Left renal pelvis (tissue), 4 donors: Measurements from ENCODE around the gene PLXNA1. TPM values are rescaled to one million over a fixed set of nuclear protein-coding genes. Genes with fewer than 3 reads are reported as not detected.

Experiments
- DNase-seq, 4 donors: peaks; one replicate each; pipeline ENCODE4 v3.0.0-alpha.2; 2013; ENCODE audit warnings: low read depth in 4 of 4, low spot score in 3 of 4
- polyA plus RNA-seq, 4 donors: library from polyadenylated mRNA; unstranded; fragments of 120-200 nt; gene quantifications; one replicate each; pipeline ENCODE4 v1.2.1, GENCODE V29; 2013; ENCODE audit not compliant: insufficient read length in 4 of 4

PLXNA1 gene
- polyA plus RNA-seq, 4 donors = 27.4 to 36.6 (median 28.1) TPM

DNA sequence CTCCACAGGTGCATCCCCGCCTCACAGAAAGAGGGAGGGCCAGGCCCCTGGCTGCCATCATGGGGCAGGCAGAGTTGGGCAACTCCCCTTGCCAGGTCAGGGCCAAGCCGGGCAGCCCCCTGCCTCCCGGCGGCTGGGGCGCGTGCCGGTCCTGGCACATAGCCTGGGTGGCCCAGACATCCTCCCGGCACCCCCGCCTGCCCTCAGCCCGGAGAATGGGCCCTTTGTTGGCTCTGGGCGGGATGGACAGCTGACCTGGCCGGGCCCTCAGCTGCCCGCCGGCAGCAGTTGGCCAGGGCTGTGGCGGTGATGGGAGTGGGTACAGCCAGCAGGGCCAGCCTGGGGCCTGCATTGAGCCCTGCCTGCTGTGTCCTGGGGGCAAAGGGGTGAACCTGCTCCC, 16.5 kb downstream of the PLXNA1 start:
- DNase-seq = no peak

- DNase-seq = no peak
These were observed 17.2 kb downstream of the PLXNA1 start for GRCh38 chr3:127000119-127000518.

GRCh38 chr3:127000761-127001160, 17.8 kb downstream of the PLXNA1 start:
- DNase-seq = no peak

DNA sequence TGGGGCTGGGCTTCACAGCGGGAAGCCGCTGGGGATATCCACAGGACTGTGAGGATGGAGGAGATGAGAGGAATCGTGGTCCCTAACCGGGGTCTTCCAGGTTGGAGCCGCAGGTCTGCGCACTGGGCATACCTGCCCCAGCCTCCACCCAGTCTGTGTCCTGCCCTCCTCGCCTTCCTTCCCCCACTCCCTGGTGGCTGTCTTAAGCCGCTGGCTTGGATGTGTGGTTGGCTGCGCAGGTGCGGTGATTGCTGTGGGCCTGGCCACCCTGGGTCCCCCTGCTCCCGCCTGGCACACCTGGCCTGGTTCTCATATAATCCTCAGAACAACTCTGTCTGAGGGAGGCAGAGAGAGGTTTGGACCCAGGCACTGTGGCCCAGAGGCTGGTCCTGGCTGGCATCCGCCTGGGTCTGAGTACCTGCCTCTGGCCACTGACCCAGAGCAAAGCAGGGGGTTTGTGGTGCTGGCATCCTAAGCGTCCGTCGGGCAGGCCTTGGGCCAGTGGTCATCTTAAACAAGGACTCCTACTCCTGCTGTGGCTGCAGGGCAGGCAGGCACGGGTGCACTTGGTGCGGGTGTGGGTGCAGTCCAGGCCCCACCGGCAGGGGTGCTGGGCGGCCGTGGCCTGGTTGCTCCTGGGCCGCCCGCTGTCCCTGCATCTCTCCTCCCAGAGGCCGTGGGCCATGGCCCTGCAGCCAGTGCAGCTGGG, 18.7 kb downstream of the PLXNA1 start:
- no peak for DNase-seq

DNA sequence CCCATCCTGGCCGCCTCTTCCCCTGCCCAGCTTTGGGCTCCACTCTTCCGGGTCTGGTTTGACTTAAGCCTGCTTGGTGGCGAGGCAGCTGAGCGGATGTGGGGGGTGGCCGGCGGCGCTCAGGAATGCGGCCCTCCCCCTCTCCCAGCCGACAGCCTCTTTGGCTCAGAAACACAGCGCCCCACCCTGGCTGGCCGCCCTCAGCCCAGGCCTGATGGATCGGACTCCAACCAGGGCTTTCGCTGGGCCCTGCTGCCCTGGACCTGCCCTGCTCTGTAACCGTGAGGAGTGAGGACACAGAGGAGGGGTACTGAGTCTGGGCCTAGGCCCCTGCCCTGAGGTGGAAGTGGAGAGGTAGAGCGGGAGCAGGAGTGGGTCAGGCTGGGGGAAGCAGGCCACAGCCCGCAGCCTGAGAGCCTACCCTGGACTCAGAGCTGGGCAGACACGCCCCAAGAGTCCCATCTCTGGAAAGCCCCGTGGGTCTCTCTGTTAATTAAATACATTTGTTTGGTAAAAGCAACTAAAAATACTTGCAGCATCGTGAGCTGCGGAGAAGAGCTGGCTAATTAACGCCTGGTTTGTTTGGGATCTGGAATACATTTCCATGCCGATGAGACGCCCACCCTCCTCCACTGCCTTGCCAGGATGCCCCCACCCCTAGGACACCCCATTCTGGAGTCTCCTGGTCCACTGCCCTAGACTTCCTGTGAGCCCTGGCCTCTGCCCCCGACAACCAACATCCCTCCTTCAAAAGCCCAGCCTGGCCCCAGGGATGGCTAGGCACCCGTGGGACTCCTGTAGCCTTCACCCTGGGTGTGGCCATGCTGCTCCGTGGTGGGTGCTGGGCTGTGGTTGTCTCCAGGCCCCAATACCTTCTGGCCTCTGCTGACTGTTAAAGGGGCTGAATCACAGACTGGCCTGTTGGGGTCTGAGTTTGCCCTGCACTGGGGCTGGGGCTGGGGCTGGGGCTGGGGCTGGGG, 19.6 kb downstream of the PLXNA1 start:
- DNase-seq = peak; percentile 63 to 73 (median 70)

DNA sequence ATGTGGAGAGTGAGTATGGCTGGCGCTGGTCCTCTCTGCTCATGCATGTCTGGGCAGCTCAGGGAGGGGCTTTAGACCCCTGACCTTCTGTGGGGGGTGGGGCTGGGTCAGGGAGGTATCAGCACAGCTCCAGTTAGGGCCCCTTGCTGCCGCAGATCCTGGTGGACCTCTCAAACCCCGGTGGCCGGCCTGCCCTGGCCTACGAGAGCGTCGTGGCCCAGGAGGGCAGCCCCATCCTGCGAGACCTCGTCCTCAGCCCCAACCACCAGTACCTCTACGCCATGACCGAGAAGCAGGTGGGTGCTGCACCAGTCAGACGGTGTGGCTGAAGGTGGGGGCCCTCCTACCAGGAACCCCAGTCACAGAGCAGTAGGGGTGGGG, 20.2 kb downstream of the PLXNA1 start:
- DNase-seq = no peak

- DNase-seq = no peak
These were observed 20.8 kb downstream of the PLXNA1 start for GRCh38 chr3:127003601-127004280.

DNA sequence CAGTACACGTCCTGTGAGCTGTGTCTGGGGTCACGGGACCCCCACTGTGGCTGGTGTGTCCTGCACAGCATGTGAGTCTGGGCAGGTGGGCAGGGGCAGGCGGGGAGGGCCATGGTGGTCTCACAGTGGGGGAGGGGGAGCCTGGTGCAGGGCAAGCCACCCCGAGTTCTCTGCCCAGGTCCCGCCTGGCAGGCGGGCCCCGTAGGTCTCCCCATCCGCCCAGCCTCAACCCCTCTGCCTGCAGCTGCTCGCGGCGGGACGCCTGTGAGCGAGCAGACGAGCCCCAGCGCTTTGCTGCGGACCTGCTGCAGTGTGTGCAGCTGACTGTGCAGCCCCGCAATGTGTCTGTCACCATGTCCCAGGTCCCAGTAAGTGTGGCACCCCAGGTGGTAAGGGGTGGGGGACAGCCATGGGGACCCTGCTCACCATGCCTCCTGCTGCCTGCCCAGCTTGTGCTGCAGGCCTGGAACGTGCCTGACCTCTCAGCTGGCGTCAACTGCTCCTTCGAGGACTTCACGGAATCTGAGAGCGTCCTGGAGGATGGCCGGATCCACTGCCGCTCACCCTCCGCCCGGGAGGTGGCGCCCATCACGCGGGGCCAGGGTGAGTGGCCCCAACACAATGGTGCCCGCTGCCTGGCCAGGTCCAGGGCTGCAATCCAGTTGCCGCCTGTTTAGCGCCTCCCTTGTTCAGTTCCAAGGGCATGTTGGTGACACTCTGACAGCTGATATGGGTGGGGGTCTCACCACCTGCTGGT, 21.9 kb downstream of the PLXNA1 start:
- no peak for DNase-seq

DNA sequence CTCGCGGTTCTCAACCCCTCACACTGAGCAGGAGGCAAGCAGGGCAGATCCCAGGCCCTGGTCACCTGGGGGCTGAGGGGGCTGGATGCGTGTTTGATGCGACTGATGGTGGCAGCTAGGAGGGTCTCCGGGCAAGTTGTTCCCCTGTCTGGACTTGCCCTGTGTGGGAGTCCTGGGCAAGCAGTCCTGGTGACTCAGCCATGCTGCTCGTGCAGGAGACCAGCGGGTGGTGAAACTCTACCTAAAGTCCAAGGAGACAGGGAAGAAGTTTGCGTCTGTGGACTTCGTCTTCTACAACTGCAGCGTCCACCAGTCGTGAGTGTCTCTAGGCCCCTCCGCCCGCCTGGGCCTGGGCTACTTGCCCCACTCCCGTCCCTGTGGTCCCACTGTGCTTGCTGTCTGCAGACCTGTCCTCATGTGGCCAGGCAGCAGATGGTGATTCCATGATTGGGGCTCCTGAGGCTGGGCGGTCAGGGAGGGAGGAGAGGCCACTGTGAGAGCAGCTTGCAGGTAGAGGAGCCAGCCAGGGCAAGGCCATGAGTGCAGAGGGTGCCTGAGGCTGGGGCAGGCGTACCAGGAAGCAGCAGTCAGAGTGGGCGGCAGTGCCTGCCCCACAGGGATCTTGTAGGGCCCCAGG, 23.1 kb downstream of the PLXNA1 start:
- DNase-seq = no peak

DNA sequence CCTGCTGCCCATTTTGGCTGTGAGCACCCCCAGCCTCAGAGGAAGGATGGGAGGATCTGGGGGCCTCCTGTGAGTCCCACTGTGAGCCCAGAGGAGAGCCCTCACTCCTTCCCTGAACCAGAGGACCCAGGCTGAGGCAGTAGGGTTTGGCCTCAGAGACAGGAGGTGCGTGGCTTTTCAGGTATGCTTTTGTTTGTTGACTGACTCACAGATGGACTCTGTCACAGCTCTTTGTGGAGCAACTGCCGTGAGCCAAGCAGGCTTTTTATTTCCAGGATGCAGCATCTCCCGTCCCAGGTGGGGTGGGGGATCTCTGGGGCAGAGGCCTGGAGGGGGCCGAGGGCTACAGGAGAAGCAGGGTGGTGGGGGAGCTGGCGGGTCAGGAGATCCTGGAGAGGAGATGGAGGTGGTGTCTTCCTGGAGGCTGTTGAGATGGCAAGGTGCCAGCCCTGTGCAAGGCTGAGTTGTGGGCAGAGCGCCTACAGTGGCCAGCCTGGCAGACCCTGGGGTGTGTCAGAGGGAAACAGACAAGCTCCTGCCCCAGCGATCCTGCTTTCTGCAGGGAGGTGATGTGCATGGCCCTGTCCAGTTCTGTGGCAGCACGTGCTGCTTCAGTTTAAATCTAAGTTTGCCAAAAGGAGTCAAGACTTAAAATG, 24.0 kb downstream of the PLXNA1 start:
- no peak for DNase-seq

DNA sequence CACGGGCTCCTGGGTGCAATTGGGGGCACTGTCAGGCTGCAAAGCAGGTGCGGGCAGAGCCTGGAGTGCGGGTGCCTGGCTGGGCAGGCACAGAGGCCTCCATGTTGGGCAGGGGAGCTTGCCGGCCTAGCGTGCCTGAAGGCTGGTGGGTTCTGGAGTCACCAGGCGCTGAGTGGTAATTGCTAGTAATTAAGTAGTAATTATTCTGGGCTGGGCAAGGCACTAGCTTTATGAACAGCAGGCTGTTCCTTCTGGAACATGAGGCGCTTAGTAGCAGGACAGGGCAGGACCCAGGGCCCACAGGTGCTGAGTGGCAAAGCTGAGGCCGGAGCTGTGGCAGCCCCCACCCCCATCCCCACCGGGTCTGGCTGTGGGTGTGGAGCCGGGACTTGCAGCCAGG, 25.3 kb downstream of the PLXNA1 start:
- no peak for DNase-seq

DNA sequence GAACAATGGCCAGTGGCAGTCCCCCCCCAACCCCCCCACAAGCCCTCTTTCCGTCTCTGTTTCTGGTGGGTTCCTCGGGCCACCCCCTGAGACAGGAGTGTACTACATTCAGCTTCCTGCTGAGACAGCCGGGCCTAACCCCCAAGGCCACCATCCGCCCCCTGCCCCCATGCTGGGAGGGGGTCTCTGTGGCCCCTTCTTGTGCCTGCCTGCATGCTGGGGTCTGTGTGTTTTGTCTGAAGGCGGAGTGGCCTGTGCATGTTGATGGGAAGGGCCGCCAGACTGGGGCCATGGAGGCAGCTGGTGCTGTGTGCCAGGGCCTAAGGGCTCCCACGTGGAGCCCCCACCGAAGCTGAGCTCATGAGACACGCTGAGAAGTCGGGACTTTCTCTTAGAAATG, 26.6 kb downstream of the PLXNA1 start:
- no peak for DNase-seq

DNA sequence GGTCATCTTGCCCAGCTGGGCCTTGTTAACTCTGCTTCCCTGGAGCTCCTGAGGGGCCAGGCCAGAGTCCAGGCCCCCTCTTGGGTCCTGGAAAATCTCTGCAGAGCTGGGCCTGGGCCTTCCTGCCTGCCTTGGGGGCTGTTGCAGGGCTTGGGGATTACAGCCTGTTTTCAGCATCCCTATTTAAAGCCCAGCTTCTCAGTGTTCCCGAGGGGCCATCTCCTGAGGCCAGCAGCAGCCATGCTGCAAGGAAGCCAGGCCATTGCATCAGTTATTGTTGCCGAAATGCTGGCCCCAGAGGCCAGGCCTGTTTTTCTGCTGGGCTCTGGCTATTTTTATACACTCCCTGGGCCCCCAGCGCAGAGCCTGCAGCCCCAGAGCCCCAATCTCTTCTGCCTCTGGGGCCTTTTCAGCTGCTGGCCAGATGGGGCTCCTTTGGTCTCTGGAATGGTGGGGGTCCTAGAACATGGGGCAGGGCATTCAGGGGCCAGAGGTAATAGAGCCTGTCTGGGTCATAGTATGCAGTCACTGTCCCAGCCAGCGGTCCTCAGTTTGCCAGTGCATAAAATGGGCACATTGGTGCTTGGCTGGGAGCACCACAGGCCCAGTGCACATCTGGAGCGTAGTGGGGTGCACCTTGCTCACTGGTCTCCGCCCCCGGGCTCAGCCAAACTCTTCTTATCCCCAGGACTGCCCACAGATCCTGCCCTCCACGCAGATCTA, 28.5 kb downstream of the PLXNA1 start:
- DNase-seq = no peak

DNA sequence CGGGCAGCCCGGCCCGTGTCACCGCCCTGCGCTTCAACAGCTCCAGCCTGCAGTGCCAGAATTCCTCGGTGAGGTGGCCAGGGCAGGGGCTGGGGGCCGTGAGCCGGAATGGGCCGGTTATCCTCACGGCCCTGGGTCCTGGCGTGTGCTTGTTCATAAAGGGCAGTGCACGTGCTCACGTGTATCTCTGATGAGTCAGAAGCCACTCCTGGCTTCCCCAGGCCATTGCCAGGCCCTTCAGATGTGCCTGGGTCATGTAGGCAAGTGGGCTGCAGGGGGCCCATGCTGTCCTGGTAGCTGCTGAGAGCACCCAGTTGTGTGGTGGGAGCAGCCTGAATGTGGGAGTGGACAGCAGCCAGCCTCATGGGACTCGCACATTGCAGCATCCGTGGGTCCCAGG, 29.2 kb downstream of the PLXNA1 start:
- no peak for DNase-seq

GRCh38 chr3:127013181-127013580, 30.3 kb downstream of the PLXNA1 start:
- DNase-seq = no peak

DNA sequence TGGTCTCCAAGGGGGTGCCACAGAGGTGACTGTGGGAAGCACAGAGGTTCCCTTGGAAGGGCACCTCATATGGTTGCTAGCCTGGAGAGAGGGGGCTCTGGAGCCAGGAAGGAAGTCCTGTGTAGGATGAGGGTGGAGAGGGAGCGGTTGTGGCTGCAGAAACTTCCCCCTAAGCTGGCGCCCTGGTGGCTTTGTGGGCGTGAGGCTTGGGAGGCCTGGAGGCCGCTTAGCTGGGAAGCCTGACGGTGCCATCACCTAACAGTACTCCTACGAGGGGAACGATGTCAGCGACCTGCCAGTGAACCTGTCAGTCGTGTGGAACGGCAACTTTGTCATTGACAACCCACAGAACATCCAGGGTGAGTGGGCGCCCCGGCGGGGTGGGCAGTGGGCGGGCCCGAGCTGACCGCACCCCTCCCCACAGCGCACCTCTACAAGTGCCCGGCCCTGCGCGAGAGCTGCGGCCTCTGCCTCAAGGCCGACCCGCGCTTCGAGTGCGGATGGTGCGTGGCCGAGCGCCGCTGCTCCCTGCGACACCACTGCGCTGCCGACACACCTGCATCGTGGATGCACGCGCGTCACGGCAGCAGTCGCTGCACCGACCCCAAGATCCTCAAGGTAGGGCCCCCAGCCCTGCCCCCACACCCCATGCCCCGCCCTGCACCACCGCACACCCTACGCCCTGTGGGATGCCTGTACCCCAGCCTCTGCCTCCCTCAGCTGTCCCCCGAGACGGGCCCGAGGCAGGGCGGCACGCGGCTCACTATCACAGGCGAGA, 31.0 kb downstream of the PLXNA1 start:
- DNase-seq = no peak

DNA sequence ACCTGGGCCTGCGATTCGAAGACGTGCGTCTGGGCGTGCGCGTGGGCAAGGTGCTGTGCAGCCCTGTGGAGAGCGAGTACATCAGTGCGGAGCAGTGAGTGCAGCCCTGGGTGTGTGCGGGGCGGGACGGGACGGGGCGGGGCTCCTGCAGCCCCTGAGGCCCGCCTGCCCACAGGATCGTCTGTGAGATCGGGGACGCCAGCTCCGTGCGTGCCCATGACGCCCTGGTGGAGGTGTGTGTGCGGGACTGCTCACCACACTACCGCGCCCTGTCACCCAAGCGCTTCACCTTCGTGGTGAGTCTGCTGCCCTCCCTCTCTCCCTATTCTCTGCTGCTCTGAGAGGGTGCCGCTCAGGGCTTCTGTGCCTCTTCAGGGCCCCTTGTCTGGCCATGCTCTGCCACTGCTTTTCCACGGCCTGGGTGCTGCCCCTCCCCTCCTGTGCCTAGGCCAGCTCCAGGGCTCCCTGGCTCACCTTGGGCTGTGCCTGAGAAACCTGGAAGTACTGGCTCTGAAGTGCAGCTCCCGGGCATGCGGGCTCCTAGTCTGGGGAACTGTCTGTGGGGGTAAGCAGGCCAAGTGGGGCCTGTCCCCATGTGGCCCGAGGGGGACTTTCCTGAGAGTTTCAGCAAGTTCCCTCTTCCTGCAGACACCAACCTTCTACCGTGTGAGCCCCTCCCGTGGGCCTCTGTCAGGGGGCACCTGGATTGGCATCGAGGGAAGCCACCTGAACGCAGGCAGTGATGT, 31.8 kb downstream of the PLXNA1 start:
- DNase-seq = no peak
